ENCODE measurements around the gene CTRL.
"Not testable (repeated sequence)": the region's sequence is repeated elsewhere in the genome, so short reads cannot be mapped to it uniquely, and the experiment has no call there.

The CTRL gene

GRCh38 chr16:67941469-67942199, 10.0 kb upstream of the CTRL start:
- no peak for DNase-seq (ENCODE audit: low read depth, low spot score)

GRCh38 chr16:67940446-67941089, 8.9 kb upstream of the CTRL start:
- no peak for DNase-seq (ENCODE audit: low read depth, low spot score)

GRCh38 chr16:67939507-67940445, 8.1 kb upstream of the CTRL start:
- DNase-seq (ENCODE audit: low read depth, low spot score), result no peak

GRCh38 chr16:67937713-67938112, 6.1 kb upstream of the CTRL start:
- not testable (repeated sequence) for DNase-seq (ENCODE audit: low read depth, low spot score)

GRCh38 chr16:67936880-67937605, 5.4 kb upstream of the CTRL start:
- no peak for DNase-seq (ENCODE audit: low read depth, low spot score)

GRCh38 chr16:67936124-67936879, 4.6 kb upstream of the CTRL start, which contains the start of gene PSMB10:
PSMB10 (minus strand) TSS chr16:67936850; CDS start chr16:67936749, 101 bp downstream.
- no peak for DNase-seq (ENCODE audit: low read depth, low spot score)

GRCh38 chr16:67935402-67936123, 3.9 kb upstream of the CTRL start:
- DNase-seq (ENCODE audit: low read depth, low spot score), result peak; percentile 66

GRCh38 chr16:67935101-67935401, 3.4 kb upstream of the CTRL start:
- no peak for DNase-seq (ENCODE audit: low read depth, low spot score)

GRCh38 chr16:67934306-67935100, 2.8 kb upstream of the CTRL start:
- DNase-seq (ENCODE audit: low read depth, low spot score), result no peak

GRCh38 chr16:67933805-67934204, 2.1 kb upstream of the CTRL start:
- no peak for DNase-seq (ENCODE audit: low read depth, low spot score)

- no peak for DNase-seq (ENCODE audit: low read depth, low spot score)
These were observed 789 bp upstream of the CTRL start for GRCh38 chr16:67932462-67932840.

GRCh38 chr16:67930678-67931211, 917 bp downstream of the CTRL start:
- no peak for DNase-seq (ENCODE audit: low read depth, low spot score)

- DNase-seq (ENCODE audit: low read depth, low spot score), result no peak
These were observed 1.5 kb downstream of the CTRL start for GRCh38 chr16:67930191-67930590.

- no peak for DNase-seq (ENCODE audit: low read depth, low spot score)
These were observed 2.9 kb downstream of the CTRL start for GRCh38 chr16:67928561-67929364.

- DNase-seq (ENCODE audit: low read depth, low spot score), result no peak
These were observed 3.5 kb downstream of the CTRL start for GRCh38 chr16:67928147-67928546.

GRCh38 chr16:67927131-67927941, 4.3 kb downstream of the CTRL start:
- no peak for DNase-seq (ENCODE audit: low read depth, low spot score)

- peak; percentile 68 for DNase-seq (ENCODE audit: low read depth, low spot score)
These were observed 5.4 kb downstream of the CTRL start for GRCh38 chr16:67926181-67926750.

Data from brain pericyte (primary cell).